Superior temporal gyrus (tissue), 1 donor: Measurements from ENCODE around the gene FGF9.

Experiments
- DNase-seq: peaks from one replicate; pipeline ENCODE4 v3.0.0-alpha.2; 2016; ENCODE audit errors: extremely low spot score

FGF9 gene

DNA sequence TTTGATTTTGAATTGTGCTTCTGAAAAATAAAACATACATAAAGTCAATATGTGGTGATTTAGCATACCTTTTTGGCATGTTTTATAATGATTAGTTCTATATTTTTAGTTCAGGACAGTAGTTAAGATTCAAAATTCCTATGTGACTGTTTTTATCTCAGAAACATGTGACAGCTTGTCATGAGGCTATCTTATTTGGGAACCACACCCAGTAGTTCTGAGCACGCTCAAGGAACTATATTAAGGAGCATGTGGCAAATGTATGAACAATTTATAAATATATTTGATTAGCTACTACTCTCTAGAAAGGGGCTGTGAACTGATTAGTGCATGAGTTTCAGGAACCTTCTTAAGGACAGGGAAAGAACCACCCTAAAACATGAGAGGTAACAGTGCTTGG, 38.8 kb downstream of the FGF9 start:
- no peak for DNase-seq

DNA sequence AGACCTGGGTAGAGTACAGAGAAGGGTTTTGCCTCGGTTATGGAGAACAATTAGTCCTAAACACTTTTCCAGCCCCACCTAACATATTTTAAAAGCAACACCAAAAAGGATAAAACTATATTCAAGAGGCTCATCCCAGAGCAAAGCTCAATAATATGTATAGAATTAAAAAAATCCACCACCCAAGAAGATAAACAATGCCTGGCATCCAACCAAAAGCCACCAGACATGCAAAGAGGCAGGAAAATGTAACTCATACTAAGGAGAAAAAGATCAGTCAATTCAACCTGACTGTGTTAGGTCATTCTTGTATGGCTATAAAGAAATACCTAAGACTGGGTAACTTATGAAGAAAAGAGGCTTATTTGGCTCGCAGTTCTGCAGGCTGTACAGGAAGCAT, 39.3 kb downstream of the FGF9 start:
- DNase-seq = no peak

DNA sequence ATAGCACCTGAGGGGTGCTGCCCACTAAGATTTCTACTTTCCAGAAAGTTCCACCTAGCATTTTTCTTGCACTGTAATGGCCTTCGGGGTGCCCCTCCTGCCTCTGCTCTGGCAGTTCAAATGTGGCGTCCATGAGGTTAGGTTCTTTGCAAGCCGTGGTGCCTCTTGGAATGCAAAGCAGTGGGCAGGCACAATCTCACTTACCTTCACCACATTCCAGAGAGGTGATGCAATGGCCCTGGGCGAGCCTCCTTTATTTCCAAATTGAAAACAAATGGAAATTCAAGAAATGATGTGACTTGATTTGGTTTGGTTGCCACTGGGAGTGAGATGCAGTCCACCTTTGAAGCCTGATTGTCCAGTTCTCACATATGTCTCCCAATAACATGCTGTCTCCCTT, 46.9 kb downstream of the FGF9 start:
- no peak for DNase-seq

DNA sequence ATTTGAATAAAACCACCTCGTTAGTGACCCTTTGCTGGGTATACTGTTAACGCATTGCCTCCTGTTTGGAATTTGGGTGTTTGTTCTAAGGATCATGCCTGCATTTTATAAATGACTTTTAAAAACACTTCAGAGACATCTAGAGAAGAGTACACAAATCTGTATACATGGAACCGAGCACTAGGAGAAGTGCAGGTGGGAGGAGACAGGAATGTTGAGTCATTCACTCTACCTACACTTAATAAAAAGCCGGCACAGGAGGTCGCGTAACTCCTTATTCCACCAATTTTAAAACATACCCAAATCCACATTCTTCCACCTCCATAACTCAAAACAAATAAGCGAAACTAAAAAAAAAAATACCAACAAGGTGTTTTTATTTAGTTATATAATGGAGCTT, 48.6 kb downstream of the FGF9 start:
- DNase-seq = no peak

DNA sequence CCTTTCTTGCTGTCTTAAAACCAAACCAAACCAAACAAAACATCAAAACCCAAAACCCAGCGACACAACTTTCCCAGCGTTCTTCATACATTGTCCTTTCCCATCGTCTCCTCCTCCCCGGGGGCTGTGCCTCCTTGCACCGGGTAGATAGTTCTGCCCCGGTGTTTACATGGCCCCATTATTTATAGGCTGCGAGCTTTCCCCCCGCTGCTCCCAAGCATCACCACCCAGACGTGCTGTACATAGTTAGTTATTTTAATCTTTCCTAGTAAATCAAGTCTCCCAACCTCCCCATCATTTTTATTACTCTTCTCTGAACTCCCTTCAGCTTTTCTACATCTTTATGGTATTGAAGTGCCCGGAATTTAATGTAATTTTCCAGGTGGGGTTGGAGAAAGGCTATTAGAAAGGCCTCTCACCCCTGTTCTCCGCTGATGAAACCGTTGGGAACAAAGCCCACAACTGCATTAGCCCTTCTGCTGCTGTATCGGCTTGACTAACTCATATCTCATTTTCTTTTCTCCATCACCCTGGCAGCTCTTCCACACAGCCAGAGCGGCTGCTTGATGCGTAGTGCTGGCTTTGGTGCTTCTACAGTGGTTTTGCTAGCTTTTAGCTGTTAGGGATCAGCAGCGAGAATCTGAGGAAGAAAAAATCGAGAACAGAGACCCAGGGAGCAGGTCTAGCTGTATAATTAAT, 53.1 kb downstream of the FGF9 start:
- DNase-seq = no peak

DNA sequence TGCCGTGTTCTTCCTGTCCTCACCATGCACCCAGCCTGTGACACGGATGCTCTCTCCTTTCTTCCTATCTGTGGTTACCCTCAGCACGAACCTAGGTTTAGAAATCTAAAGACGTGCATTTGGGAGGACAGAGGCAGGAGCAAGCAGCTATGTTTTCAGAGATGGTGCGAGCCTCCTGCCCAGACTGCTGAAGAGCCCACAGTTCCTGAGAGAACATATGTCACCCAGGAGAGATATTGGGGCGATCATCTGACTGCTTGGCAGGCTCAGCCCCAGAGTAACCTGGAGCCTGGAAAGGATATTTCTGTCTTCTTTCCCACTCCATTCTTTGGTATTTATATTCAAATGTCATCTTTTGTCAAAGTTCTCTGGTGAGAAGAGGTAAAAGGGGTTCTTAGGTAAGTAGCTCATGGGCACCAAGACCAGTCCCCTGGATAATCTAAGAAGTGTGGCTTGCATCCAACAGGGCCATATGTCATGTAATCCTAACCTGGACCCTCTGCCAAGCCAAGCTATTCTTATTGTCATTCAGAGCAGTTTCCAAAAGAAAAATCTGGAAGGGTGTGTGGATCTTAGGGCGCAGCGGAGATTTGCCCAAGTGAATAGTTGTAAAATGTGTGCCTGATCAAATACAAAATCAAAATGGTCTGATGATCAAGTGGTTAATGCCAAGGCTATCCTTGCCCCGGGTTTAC, 59.5 kb downstream of the FGF9 start:
- no peak for DNase-seq

DNA sequence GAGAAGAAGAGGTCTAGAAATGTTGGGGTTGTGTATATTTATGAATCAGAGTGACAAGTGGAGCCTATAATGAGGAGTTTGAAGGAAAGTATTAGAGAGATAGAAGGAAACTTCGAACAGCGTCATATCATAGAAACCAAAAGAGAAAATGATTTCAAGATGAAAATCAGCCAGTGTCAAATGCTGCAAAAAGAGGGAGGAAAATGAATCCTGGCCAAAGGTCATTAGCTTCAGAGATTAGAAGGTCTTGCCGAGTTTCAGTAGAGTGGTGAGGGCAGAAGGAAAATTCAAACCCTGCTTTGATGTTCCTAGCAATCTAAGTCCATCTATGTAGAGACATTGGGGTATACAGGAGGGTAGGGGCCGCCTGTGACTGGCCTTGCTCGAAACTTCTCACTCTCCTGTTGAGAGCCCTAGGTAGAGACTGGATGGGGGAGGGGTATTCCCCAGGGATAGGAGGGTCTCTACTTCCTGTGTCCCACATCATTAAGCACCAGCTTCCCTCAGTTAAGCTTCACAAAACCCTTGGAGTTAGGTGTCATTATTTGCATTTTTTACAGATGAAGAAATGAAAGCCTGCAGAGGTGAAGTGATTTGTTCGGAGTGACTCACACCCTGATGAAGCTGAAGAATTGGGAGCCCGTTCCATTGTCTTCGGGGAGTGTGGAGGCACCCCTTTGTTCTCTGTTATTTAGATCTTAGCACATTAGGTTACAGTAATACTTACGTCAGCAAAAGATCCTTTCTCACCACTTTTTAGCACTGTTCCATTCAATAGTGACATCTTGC, 62.8 kb downstream of the FGF9 start:
- DNase-seq = no peak

DNA sequence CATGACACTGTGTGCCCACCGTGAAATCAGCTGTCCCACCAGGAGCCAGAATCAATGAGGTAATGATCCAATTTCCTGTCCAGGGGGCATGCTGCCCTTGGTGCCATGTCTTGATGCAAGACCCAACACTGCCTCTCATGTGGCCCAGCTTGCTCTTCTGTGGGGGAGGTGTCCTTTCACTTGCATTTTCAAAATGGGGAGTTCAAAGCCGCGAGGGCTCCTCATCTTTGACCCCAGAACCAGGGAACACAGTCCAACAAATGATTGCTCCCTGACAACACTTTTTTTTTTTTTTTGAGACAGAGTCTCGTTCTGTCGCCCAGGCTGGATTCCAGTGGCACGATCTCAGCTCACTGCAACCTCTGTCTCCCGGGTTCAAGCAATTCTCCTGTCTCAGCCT, 64.1 kb downstream of the FGF9 start:
- DNase-seq = no peak

DNA sequence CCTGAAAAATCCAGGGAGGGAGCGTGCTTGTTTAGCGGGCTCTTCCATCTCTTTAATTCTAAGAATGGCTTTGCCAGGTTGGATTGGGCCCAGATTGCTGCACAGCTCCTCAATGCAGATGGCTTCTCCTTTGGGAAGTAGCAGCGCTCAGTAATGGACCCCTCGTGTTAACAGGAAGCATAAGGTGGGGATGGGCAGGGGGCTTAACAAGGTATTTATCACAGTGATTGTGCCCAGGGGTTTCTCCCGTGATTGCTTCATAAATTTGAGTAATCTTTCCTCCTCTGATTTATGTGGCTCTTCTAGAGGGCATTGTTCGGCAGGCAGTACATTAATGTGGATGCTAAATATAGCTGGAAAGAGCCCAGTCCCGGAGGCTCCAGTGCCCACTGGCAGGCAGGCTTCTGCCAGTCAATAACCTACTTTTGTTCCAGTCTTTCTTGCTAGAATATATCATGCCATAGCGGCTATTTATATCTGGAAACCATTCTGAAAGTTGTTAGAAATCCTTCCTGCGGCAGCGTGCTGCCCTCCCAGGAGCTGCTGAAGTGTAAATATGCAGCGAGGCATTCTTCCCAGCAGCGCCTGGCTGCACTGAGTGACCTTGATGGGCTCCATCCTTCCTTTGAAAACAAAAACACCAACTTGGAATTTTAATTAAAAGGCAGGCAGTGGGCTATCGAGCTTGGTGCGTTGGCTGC, 65.0 kb downstream of the FGF9 start:
- DNase-seq = peak; percentile 50

DNA sequence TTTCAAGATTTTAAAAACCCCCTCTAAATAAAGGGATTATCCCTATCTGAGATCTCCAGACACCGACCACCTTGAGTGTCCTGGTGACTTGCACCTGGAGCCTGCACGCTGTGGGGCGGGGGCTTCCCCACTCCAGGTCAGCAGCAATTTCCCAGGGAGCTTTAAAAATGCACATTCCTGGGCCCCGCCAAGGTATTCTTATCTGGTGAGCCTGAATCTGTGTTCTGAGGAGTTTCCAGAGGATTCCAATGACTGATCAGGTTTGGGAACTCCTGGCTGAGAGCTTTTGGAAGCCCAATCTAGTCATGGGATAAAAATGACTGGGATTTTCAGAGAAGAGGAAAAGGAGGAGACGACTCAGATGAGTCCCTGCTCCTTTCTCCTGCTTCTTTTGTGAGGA, 66.1 kb downstream of the FGF9 start:
- DNase-seq = no peak

DNA sequence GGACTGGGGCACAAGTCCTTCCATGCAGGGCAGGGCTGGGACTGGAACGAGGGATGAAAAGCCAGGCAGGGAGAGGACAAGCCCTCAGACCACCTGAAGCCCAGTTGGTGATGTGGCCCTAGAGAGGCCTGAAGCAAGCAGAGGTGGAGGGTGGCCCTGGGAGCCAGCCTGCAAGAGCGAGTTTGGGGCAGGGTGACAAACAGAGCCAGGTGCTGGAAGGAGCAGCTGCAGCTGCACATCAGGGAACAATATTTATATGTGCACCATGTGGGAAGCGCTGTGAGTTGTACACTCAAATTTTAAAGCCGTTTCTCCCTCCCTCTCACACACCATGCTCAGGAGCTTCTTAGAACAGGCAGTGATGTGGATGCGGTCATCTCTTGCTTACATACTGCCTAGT, 67.8 kb downstream of the FGF9 start:
- DNase-seq = no peak

DNA sequence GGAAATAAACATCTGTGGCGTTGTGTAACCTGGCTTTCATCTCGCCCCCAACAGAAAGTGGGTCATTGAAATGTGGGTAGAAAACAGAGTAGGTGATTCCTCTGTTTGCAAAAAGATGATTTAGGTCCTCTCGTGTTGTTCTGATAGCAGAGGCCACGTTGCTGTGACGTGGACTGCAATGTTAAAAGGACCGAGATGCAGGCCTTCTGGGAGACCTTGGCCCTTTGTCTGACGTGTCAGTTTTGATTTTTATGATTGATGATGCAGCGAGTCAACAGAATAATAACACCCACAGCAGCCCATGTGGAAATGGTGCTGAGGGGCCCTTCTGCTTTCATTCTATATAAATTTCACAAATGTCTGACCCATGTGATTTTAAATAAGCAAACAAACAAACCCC, 68.9 kb downstream of the FGF9 start:
- DNase-seq = no peak

DNA sequence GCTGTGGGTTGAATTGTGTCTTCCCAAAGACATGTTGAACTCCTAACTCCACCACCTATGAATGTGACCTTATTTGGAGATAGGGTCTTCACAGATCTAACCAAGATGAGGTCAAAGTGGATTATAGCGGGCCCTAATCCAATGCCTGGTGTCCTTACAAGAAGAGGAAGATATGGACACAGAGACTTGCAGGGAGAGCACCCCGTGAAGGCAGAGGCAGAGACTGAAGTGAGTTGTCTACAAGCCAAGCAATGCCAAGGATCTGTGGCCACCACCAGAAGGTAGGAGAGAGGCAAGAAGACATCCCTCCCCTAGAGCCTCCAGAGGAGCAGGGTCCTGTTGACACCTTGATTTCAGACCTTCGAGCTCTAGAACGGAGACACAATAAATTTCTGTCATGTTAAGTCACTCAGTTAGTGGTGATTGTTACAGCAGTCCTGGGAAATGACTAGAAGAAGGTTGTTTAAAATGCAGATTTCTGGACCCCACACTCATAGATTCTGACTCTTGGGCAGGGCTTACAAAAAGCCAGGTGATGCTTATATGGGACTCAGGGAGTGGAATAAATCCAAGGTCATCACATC, 70.6 kb downstream of the FGF9 start:
- no peak for DNase-seq

DNA sequence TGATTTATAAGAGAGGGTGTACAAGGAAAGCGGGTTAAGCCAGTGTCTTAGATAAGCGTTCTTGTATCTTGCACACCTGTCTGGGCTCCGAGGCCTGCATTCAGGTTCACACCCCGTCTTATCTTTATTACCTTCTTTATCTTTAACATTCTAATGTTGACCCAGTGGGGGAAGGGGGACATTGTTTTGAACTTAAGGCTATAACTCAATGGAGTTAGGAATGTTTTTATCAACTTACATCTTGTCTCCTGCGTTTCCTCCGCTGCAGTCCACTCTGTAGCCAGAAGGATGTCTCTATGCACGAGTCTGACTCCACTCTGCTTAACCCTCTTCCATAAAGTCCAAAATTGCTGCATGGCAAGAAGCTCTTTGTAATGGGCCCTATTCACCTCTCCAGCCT, 71.2 kb downstream of the FGF9 start:
- DNase-seq = no peak

DNA sequence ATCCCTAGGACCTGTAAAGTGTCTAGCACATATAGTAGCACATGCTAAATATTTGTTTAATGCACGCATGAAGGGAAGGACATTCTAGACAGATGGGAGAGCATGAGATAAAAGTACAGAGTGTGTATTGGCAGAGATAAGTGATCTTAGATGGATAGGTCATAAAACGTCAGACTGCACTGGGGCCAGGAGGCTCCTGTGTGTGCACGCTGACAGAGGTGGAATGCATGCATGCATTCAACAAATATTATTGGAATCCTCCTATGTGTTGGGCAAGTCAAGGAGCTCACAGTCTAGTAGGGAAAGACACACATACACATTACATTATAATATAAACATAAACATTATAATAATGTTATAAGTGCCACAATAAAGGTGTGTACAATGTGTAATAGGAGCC, 73.3 kb downstream of the FGF9 start:
- no peak for DNase-seq

DNA sequence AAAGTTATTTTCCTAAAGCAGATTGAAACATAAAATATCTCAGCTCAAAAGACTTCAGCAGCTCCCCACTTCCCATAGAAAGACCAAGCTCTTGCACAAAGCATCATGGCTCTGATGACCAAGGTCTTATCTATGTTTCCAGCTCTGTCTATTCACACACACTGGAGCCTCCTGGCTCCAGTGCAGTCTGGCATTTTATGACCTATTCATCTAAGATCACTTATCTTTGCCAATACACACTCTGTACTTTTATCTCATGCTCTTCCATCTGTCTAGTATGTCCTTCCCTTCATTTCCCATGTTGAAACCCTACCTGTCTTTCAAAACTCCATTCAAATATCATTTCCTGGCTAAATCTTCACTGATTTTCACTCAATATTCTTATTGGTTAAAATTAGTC, 74.4 kb downstream of the FGF9 start:
- DNase-seq = no peak

DNA sequence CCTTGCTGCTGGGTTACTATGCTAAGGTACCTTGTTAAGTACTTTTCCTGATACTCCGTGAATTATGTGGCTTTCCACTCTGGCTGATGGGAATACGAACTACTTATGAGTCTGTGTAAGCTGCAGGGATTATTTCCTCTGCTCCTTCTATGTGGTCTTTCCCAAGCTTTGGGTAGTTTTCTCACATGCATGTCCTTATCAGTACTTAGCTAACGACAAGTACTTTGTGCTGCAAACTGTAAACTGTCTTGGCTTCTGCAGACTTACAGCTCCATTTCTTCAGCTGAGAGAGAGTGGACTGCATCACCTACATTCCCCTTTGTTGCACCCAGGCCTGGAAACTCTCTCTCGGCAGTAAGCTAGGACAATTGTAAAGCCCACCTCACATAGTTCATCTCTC, 76.6 kb downstream of the FGF9 start:
- DNase-seq = no peak

DNA sequence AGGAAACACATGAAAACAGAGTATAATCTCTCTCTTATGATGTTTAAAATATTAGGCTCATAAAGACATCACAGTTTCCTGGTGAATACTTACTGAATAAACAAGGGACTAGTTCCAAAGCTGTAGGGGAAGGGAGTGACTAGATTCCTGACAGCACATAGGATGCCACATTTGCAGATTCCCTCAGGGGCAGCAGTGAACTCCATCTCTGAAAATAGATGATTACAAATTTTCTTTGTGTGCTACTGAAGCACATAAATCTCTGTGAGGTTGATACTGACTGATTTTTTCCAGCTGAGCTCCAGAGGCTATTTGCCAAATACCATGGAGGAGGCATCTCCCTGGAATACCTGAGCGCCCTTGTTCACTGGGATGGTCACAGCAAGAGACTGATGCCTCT, 77.3 kb downstream of the FGF9 start:
- no peak for DNase-seq

DNA sequence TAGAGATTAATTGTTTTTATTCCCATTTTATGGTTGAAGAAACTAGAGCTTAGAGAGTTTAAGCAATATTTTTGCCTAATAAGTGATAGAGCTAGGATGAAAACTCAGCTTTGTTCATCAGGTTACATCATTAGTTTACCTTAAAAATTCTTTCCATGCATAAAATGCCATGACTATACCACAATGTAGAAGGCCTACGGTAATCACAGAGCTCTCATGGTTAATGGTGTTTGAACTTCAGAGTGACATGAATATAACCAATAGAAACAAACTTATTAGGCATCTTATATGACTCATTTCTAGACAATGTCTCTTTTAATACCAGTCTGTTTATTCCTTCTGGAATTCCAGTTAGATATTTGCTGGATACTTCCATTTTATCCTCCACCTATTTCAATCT, 78.5 kb downstream of the FGF9 start:
- DNase-seq = no peak

DNA sequence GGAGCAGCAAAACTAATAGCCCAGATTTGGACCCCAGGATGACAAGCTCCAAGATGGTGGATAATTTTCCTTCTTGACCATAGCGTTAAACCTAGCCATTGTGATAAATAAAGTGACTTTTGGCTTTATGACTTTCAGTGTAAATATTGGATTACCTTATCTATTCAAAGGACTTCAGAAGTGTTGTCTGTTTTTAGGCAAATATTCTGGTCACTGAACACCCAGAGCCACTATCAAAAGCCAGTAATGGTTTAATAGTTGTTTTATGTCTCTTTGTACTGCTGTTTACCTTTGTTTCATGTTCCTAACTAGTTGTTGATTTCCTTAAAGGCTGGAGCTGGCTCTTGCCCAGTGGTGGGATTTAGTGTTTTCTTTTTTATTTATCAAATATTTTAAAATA, 81.6 kb downstream of the FGF9 start:
- no peak for DNase-seq

DNA sequence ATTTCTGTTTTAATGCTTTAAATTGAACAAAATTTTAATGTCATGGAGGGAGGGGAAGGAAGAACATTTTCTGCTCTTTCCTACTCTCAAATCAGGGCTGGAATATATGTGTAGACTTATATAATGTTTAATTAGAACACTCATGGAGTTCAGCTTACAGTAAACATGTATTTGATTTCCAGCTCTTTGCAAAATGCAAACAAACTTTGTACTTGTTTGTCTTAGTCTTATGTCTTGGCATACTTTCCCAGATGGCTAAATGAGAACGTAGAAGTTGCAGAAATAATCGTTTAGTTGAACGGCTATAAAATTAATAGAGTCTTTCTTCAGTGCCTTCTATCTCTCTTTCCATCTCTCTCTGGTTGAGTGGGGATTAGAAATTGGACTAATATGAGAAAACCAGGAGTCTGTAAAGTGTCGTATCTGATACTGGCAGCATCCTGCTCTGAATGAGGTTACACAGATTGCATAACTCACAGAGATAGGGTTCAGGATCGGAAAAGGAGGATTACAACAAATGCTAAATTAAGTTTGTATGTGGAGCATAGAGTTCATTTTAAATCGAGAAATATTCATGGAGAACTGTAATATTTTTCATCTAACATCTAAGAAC, 82.3 kb downstream of the FGF9 start:
- no peak for DNase-seq
